CD14-positive monocyte (primary cell): ENCODE measurements around the gene CAMKK1. TPM values are rescaled to one million over a fixed set of nuclear protein-coding genes. Genes with fewer than 3 reads are reported as not detected.
A peak's percentile ranks its signal among the peaks of the same experiment; 100 is the strongest.

ENCODE experiments used
- DNase-seq, 3 donors: peaks; one replicate each; pipeline ENCODE4 v3.0.0-alpha.2; 2011 to 2022
- H2AFZ ChIP-seq: 2 replicates; pipeline ENCODE4 v1.6.0; 2012; ENCODE audit warnings: mild to moderate bottlenecking, low read depth, low read length, inconsistent platforms; ENCODE audit not compliant: insufficient read depth, poor library complexity, severe bottlenecking
- H3K27ac ChIP-seq, 2 donors: 1 replicate in 1 of 2; 2 replicates in 1 of 2; pipeline ENCODE4 v1.5.1; 2012 to 2013; ENCODE audit warnings: low read length in 2 of 2, control low read depth in 1 of 2, inconsistent platforms in 1 of 2, low read depth in 1 of 2, mild to moderate bottlenecking in 1 of 2
- H3K27me3 ChIP-seq, 2 donors: one replicate each; pipeline versions ENCODE4 v1.6.0 to v1.6.1; 2011 to 2013; ENCODE audit warnings: low read length in 2 of 2; ENCODE audit not compliant: control insufficient read depth in 2 of 2, insufficient read depth in 2 of 2
- H3K36me3 ChIP-seq, 2 donors: replicated peaks in 1 of 2; 1 replicate in 1 of 2; 2 replicates in 1 of 2; pipeline versions ENCODE4 v1.5.1 to v1.6.1; 2012 to 2013; ENCODE audit warnings: low read length in 2 of 2, control low read depth in 1 of 2, inconsistent platforms in 1 of 2, mild to moderate bottlenecking in 1 of 2; ENCODE audit not compliant: insufficient read depth in 2 of 2, control insufficient read depth in 1 of 2
- H3K4me1 ChIP-seq, 2 donors: 1 replicate in 1 of 2; 2 replicates in 1 of 2; pipeline versions ENCODE4 v1.5.1 to v1.6.1; 2012 to 2013; ENCODE audit warnings: low read length in 2 of 2, control low read depth in 1 of 2, inconsistent platforms in 1 of 2, mild to moderate bottlenecking in 1 of 2, moderate library complexity in 1 of 2; ENCODE audit not compliant: insufficient read depth in 2 of 2, control insufficient read depth in 1 of 2
- H3K4me2 ChIP-seq: replicated peaks from 2 replicates; pipeline ENCODE3; 2012; ENCODE audit warnings: low read length, moderate library complexity, mild to moderate bottlenecking; ENCODE audit not compliant: poor library complexity, severe bottlenecking; ENCODE audit errors: extremely low read depth
- H3K4me3 ChIP-seq, 3 experiments: fragments of 200-600 bp in 1 of 3; sonication (generic) in 1 of 3; replicated peaks in 1 of 3; 1 replicate in 2 of 3; 2 replicates in 1 of 3; pipeline ENCODE4 v1.5.1; 2011 to 2013; ENCODE audit warnings: low read length in 3 of 3, mild to moderate bottlenecking in 3 of 3, control low read depth in 2 of 3, low read depth in 2 of 3, inconsistent platforms in 1 of 3, moderate library complexity in 1 of 3
- H3K79me2 ChIP-seq: 2 replicates; pipeline ENCODE4 v1.6.0; 2012; ENCODE audit warnings: mild to moderate bottlenecking, control low read depth, inconsistent platforms, low read length, moderate library complexity; ENCODE audit not compliant: insufficient read depth
- H3K9ac ChIP-seq: 2 replicates; pipeline ENCODE4 v1.6.0; 2017; ENCODE audit warnings: low read length, mild to moderate bottlenecking; ENCODE audit not compliant: insufficient read depth, poor library complexity, severe bottlenecking
- H3K9me3 ChIP-seq, 2 donors: replicated peaks in 1 of 2; 1 replicate in 1 of 2; 2 replicates in 1 of 2; pipeline versions ENCODE4 v1.5.1 to v1.6.1; 2012 to 2013; ENCODE audit warnings: low read length in 2 of 2, control low read depth in 1 of 2; ENCODE audit not compliant: control insufficient read depth in 1 of 2, insufficient read depth in 1 of 2
- H4K20me1 ChIP-seq: 2 replicates; pipeline ENCODE4 v1.6.0; 2012; ENCODE audit warnings: mild to moderate bottlenecking, low read length, control low read depth, moderate library complexity; ENCODE audit not compliant: insufficient read depth
- H3K27ac Mint-ChIP-seq, 7 donors: one replicate each; pipeline ENCODE4 v1.8.0; 2020; ENCODE audit warnings: mild to moderate bottlenecking in 7 of 7, mixed read lengths in 7 of 7, moderate library complexity in 6 of 7, inconsistent platforms in 2 of 7
- H3K27me3 Mint-ChIP-seq, 3 donors: one replicate each; pipeline ENCODE4 v1.8.0; 2021 to 2022; ENCODE audit warnings: low read depth in 3 of 3, mild to moderate bottlenecking in 3 of 3, mixed read lengths in 3 of 3, moderate library complexity in 3 of 3, inconsistent platforms in 1 of 3
- H3K36me3 Mint-ChIP-seq, 2 donors: one replicate each; pipeline ENCODE4 v1.8.0; 2020; ENCODE audit warnings: mixed read lengths in 2 of 2, inconsistent platforms in 1 of 2, mild to moderate bottlenecking in 1 of 2
- H3K4me1 Mint-ChIP-seq: one replicate; pipeline ENCODE4 v1.8.0; 2020; ENCODE audit warnings: mild to moderate bottlenecking, mixed read lengths
- H3K4me3 Mint-ChIP-seq, 2 donors: one replicate each; pipeline ENCODE4 v1.8.0; 2020; ENCODE audit warnings: mild to moderate bottlenecking in 2 of 2, mixed read lengths in 2 of 2, moderate library complexity in 1 of 2
- H3K9me3 Mint-ChIP-seq, 7 donors: one replicate each; pipeline ENCODE4 v1.8.0; 2020 to 2022; ENCODE audit warnings: mixed read lengths in 7 of 7, mild to moderate bottlenecking in 6 of 7, moderate library complexity in 6 of 7, inconsistent platforms in 2 of 7
- CTCF ChIP-seq: fragments of 200-600 bp; IDR thresholded peaks from one replicate; pipeline ENCODE4 v1.8.0; 2022; ENCODE audit warnings: antibody characterized with exemption, mild to moderate bottlenecking
- WGBS: methylation state at CpG from one replicate; pipeline ENCODE4 v1.1.5; 2013; ENCODE audit warnings: missing lambda C conversion rate; ENCODE audit not compliant: insufficient coverage; 5-methylcytosine and 5-hydroxymethylcytosine counted together
- intact Hi-C, 2 donors: fragments of 100-400 bp; cut with micrococcal nuclease; formaldehyde crosslinking; loops; one replicate each; pipeline versions ENCODE4 v1.15.0 to v1.15.1; 2023
- polyA plus RNA-seq, 3 donors: library from polyadenylated mRNA; depleted of rRNA in 1 of 3; unstranded in 2 of 3; stranded (reverse) in 1 of 3; fragments of 300-500 nt in 2 of 3; fragments of >200 nt in 1 of 3; fragmentation: Illumina TruSeq in 2 of 3; gene quantifications; 1 replicate in 2 of 3; 2 replicates in 1 of 3; pipeline ENCODE4 v1.2.3, GENCODE V29; 2012 to 2021

The CAMKK1 gene
- polyA plus RNA-seq, 3 donors: 0.74 to 24.1 (median 1.5) TPM

- no peak for DNase-seq
- Mint-ChIP-seq H3K27me3 (peaks cover 0 to 2% (median 0%) of the 10 kb centered on the region in 3 donors), H3K4me1 (no peaks in the 10 kb centered on the region), H3K4me3 (no peak overlapping the region), H3K9me3 (peaks cover 0 to 4% (median 0%) of the 10 kb centered on the region in 7 donors), H3K36me3 (peaks cover 23 to 91% of the 10 kb centered on the region in 2 donors), H3K27ac (peak overlapping the region in 1 of 7 donors; percentile 41)
- H3K36me3 ChIP-seq: peaks cover 36 to 67% of the 10 kb centered on the region in 2 donors
- no peaks in the 10 kb centered on the region for H3K4me1 ChIP-seq
- no peak overlapping the region for H2AFZ ChIP-seq
- intact Hi-C loops: no loop called here
- H4K20me1 ChIP-seq: peaks cover 62% of the 10 kb centered on the region
- H3K27ac ChIP-seq: no peak overlapping the region
- peaks cover 30% of the 10 kb centered on the region for H3K79me2 ChIP-seq
- no peak overlapping the region for H3K4me2 ChIP-seq
- H3K27me3 ChIP-seq: no peaks in the 10 kb centered on the region
- no peaks in the 10 kb centered on the region for H3K9me3 ChIP-seq
- no peak for TF ChIP-seq CTCF
- H3K9ac ChIP-seq: no peak overlapping the region
- WGBS: 86% methylated on average over 21 of the region's 21 CpGs
- no peak overlapping the region for H3K4me3 ChIP-seq
Measured at GRCh38 chr17:3903881-3904290, 11.0 kb upstream of the CAMKK1 start.

DNA sequence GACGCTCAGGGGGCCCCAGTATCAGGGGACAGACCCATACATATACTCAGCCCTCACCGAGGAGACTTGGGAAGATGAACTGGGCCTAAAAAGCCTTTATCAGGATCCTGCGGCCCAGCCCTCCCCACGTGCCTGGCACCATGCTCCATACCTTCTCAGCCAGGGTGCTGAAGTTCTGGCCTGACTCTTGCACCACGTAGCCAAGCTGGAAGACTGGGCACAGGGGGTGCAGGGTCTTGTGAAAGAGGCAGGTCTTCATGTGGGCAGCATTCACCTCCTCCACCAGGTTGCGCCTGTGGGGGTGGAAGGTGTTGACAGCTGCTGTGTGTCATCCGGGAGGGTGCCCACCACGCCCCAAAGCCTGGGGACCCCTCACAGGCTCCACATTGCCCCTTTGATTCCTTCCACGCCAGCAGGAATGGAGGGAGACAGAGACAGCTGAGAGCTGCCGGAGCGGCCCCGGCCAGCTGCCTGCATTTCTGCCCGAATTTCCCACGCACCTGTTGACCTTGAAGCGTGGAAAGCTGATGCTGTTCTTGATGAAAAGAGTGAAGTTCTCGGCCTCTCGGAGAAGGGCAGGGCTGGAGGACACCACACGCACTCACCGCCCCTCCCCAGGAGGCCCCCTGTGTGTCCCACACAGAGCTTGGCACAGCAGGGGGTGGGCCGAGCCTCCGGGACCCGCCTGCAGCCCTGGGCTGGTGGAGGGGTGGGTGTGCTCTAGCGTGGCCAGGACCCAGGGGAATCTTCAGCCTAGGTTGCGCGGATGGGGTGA is 10.4 kb upstream of the CAMKK1 start:
- Mint-ChIP-seq H3K4me1 (no peaks in the 10 kb centered on the region), H3K4me3 (no peak overlapping the region), H3K9me3 (peaks cover 0 to 4% (median 0%) of the 10 kb centered on the region in 7 donors), H3K27me3 (peaks cover 0 to 2% (median 0%) of the 10 kb centered on the region in 3 donors), H3K36me3 (peaks cover 29 to 91% of the 10 kb centered on the region in 2 donors), H3K27ac (no peak overlapping the region)
- no peaks in the 10 kb centered on the region for H3K4me1 ChIP-seq
- no peak overlapping the region for H3K4me3 ChIP-seq
- H3K27me3 ChIP-seq: no peaks in the 10 kb centered on the region
- no peak for DNase-seq
- no peak overlapping the region for H3K9ac ChIP-seq
- no peaks in the 10 kb centered on the region for H3K9me3 ChIP-seq
- H4K20me1 ChIP-seq: peaks cover 55% of the 10 kb centered on the region
- 97% methylated on average over 20 of the region's 25 CpGs for WGBS
- TF ChIP-seq CTCF: no peak
- intact Hi-C loops: no loop called here
- peaks cover 24% of the 10 kb centered on the region for H3K79me2 ChIP-seq
- H3K27ac ChIP-seq: no peak overlapping the region
- no peak overlapping the region for H3K4me2 ChIP-seq
- peaks cover 42 to 74% of the 10 kb centered on the region in 2 donors for H3K36me3 ChIP-seq
- H2AFZ ChIP-seq: no peak overlapping the region
